ENCODE measurements around the gene TFPI.

DNA sequence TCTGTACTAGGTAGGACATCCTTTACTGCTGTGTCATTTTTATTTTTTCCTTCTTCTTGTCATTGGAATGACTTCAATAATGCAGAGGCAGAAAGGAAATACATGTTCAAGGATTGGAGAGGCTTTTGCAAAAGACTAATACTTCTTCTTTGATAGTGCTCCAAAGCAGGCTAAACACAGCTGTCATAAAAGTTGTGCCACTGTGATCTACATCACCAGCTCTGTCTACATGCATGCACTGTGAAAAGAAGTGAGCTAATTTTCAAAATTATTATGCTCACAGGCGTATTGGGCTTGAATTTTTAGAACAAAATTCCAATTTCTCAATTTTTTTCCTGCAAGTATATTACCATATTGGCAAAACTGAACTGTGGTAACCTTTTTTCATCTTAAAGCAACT lies 68.7 kb downstream of the TFPI start:
- TF ChIP-seq, protein P1, sequence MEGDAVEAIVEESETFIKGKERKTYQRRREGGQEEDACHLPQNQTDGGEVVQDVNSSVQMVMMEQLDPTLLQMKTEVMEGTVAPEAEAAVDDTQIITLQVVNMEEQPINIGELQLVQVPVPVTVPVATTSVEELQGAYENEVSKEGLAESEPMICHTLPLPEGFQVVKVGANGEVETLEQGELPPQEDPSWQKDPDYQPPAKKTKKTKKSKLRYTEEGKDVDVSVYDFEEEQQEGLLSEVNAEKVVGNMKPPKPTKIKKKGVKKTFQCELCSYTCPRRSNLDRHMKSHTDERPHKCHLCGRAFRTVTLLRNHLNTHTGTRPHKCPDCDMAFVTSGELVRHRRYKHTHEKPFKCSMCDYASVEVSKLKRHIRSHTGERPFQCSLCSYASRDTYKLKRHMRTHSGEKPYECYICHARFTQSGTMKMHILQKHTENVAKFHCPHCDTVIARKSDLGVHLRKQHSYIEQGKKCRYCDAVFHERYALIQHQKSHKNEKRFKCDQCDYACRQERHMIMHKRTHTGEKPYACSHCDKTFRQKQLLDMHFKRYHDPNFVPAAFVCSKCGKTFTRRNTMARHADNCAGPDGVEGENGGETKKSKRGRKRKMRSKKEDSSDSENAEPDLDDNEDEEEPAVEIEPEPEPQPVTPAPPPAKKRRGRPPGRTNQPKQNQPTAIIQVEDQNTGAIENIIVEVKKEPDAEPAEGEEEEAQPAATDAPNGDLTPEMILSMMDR (IDR thresholded peaks at IDR 0.05; ENCODE audit: borderline replicate concordance, extremely low read depth, low read length, poor library complexity, severe bottlenecking): no peak
- TF ChIP-seq EZH2 (IDR thresholded peaks at IDR 0.05; ENCODE audit: borderline replicate concordance, low read depth, low read length, severe bottlenecking): no peak

Data from DND-41 (cell line).